Measurements from ENCODE around the gene FCRL4.
"Not testable (repeated sequence)": the region's sequence is repeated elsewhere in the genome, so short reads cannot be mapped to it uniquely, and the experiment has no call there.

FCRL4 gene

GRCh38 chr1:157548081-157548480 lies 49.8 kb downstream of the FCRL4 start:
- DNase-seq: not testable (repeated sequence)

- DNase-seq: no peak
Measured at GRCh38 chr1:157542676-157543075, 55.2 kb downstream of the FCRL4 start.

- DNase-seq: no peak
Measured at GRCh38 chr1:157540852-157541251, 57.0 kb downstream of the FCRL4 start.

- DNase-seq: no peak
Measured at GRCh38 chr1:157540160-157540748, 57.6 kb downstream of the FCRL4 start.

- DNase-seq: no peak
Measured at GRCh38 chr1:157539568-157539967, 58.3 kb downstream of the FCRL4 start.

GRCh38 chr1:157532569-157532968 lies 65.3 kb downstream of the FCRL4 start:
- DNase-seq: no peak

- no peak for DNase-seq
Measured at GRCh38 chr1:157523774-157524493, 74.0 kb downstream of the FCRL4 start.

Data from NCI-H1092 treated with DMSO at 0.1 percent for 48 hours (cell line).